HepG2 (cell line): Measurements from ENCODE around the gene NOL4L. TPM values are rescaled to one million over a fixed set of nuclear protein-coding genes. Genes with fewer than 3 reads are reported as not detected.

Experiments
- CSRNP1 ChIP-seq: sonication (generic); formaldehyde crosslinking; IDR thresholded peaks from 2 replicates; pipeline ENCODE4 v1.8.1; 2023; ENCODE audit warnings: mild to moderate bottlenecking, missing genetic modification reagents
- DDIT3 ChIP-seq: sonication (generic); formaldehyde crosslinking; IDR thresholded peaks from 2 replicates; pipeline ENCODE4 v1.4.0; 2020; ENCODE audit warnings: mild to moderate bottlenecking, missing genetic modification reagents
- DNMT1 ChIP-seq: sonication (generic); formaldehyde crosslinking; IDR thresholded peaks from 2 replicates; pipeline ENCODE4 v1.5.1; 2020; ENCODE audit warnings: mild to moderate bottlenecking, missing genetic modification reagents
- KLF12 ChIP-seq: sonication (generic); formaldehyde crosslinking; IDR thresholded peaks from 2 replicates; pipeline ENCODE4 v1.4.0; 2020; ENCODE audit warnings: missing genetic modification reagents, borderline replicate concordance
- KLF13 ChIP-seq: sonication (generic); formaldehyde crosslinking; IDR thresholded peaks from 2 replicates; pipeline ENCODE4 v1.4.0; 2020; ENCODE audit warnings: mild to moderate bottlenecking, missing genetic modification reagents
- MIER3 ChIP-seq: IDR thresholded peaks from 2 replicates; pipeline ENCODE4 v1.6.1; 2016; ENCODE audit warnings: missing compliant biosample characterization, borderline replicate concordance
- NONO ChIP-seq, 2 experiments: fragments of 450-650 bp in 1 of 2; sonication (generic) in 1 of 2; formaldehyde crosslinking in 1 of 2; IDR thresholded peaks in 1 of 2; conservative IDR thresholded peaks in 1 of 2; 2 replicates each; pipeline versions ENCODE4 v1.6.1 to v1.8.0; 2017 to 2022; ENCODE audit warnings: mild to moderate bottlenecking in 1 of 2, missing genetic modification reagents in 1 of 2, moderate library complexity in 1 of 2
- PATZ1 ChIP-seq: sonication (generic); formaldehyde crosslinking; IDR thresholded peaks from 2 replicates; pipeline ENCODE4 v1.4.0; 2020; ENCODE audit warnings: missing genetic modification reagents
- SIX4 ChIP-seq: sonication (generic); formaldehyde crosslinking; IDR thresholded peaks from 2 replicates; pipeline ENCODE4 v1.4.0; 2020; ENCODE audit warnings: missing genetic modification reagents
- ZBED4 ChIP-seq: sonication (generic); formaldehyde crosslinking; IDR thresholded peaks from 2 replicates; pipeline ENCODE4 v1.4.0; 2020; ENCODE audit warnings: missing genetic modification reagents, borderline replicate concordance
- ZNF281 ChIP-seq: sonication (generic); formaldehyde crosslinking; IDR thresholded peaks from 2 replicates; pipeline ENCODE4 v1.4.0; 2020; ENCODE audit warnings: missing genetic modification reagents, borderline replicate concordance
- ZNF484 ChIP-seq: sonication (generic); formaldehyde crosslinking; IDR thresholded peaks from 2 replicates; pipeline ENCODE4 v1.5.1; 2020; ENCODE audit warnings: mild to moderate bottlenecking, low read depth, missing genetic modification reagents, borderline replicate concordance
- ZNF563 ChIP-seq: sonication (generic); formaldehyde crosslinking; IDR thresholded peaks from 2 replicates; pipeline ENCODE4 v1.8.0; 2022; ENCODE audit warnings: mild to moderate bottlenecking, moderate library complexity, missing genetic modification reagents
- ZNF598 ChIP-seq: sonication (generic); formaldehyde crosslinking; IDR thresholded peaks from 2 replicates; pipeline ENCODE4 v1.5.1; 2020; ENCODE audit warnings: mild to moderate bottlenecking, missing genetic modification reagents, borderline replicate concordance
- polyA plus RNA-seq, 8 experiments: library from polyadenylated mRNA; depleted of rRNA in 3 of 8; stranded (reverse) in 7 of 8; unstranded in 1 of 8; fragments of >200 nt; fragmentation: Illumina TruSeq in 4 of 8; extraction: Trizol in 4 of 8; gene quantifications; 2 replicates each; pipeline versions ENCODE4 v1.2.1 to v1.2.3, GENCODE V29; 2011 to 2016; ENCODE audit warnings: low read depth in 4 of 8, missing spikeins in 1 of 8, mixed read lengths in 1 of 8; ENCODE audit not compliant: insufficient read depth in 1 of 8
- total RNA-seq, 5 experiments: library from RNA; depleted of rRNA; stranded (reverse); fragments of >200 nt; fragmentation: Illumina TruSeq; extraction: Trizol; gene quantifications; 2 replicates each; pipeline ENCODE4 v1.2.3, GENCODE V29; 2016; ENCODE audit warnings: low read depth in 1 of 5

Gene NOL4L
- total and polyA plus RNA-seq, 2 of the 13 experiments (the other 11 are each of a cell fraction or from before 2014, with no cell fraction given), result 16.6 to 35.4 TPM

- TF ChIP-seq ZNF281 (CRISPR knock-in tag), result peak; percentile 34; the same call in 1 of the 2 replicates
- TF ChIP-seq KLF13 (CRISPR knock-in tag), result no peak
- peak; percentile 50; the same call in 1 of the 2 replicates for TF ChIP-seq MIER3
- TF ChIP-seq DNMT1 (CRISPR knock-in tag), result 0 out of 2 replicates have a peak, but pooled peaks have one; percentile 26
- peak; percentile 55; the same call in 1 of the 2 replicates for TF ChIP-seq KLF12 (CRISPR knock-in tag)
- TF ChIP-seq PATZ1 (CRISPR knock-in tag), result no peak
- TF ChIP-seq ZNF563 (CRISPR knock-in tag), result 0 out of 2 replicates have a peak, but pooled peaks have one; percentile 0
- TF ChIP-seq ZNF484 (CRISPR knock-in tag), result 0 out of 2 replicates have a peak, but pooled peaks have one; percentile 6
- 0 out of 2 replicates have a peak, but pooled peaks have one; percentile 82 for TF ChIP-seq CSRNP1
- peak; percentile 49; the same call in 1 of the 2 replicates for TF ChIP-seq DDIT3
- TF ChIP-seq NONO (IDR thresholded peaks at IDR 0.05), result no peak
- no peak for TF ChIP-seq NONO (CRISPR knock-in tag; conservative IDR thresholded peaks at IDR 0.05)
- no peak for TF ChIP-seq ZNF598 (CRISPR knock-in tag)
- TF ChIP-seq SIX4 (CRISPR knock-in tag), result no peak
- TF ChIP-seq ZBED4 (CRISPR knock-in tag), result peak; percentile 75
These were observed 45.9 kb downstream of the NOL4L start (continued) for GRCh38 chr20:32539026-32539816.
